IMR-90 (cell line): ENCODE data around the gene PARD3. TPM values are rescaled to one million over a fixed set of nuclear protein-coding genes. Genes with fewer than 3 reads are reported as not detected.

Experiments used
- ATAC-seq: fragments of 200-7000 bp; cut with Tn5 transposase; 2 replicates; pipeline ENCODE4 v1.9.1; 2020; ENCODE audit warnings: low read depth, mild to moderate bottlenecking, moderate library complexity
- BruUV-seq: library from RNA; stranded (reverse); fragments of 400-500 nt; replicated peaks from 2 replicates; lab custom pipeline; 2021; lab: Mats Ljungman, UMichigan
- CTCF ChIA-PET: fragments of 300-600 bp; formaldehyde crosslinking; extraction: SDS; loops from one replicate; lab custom pipeline; 2021; ENCODE audit warnings: antibody characterized with exemption; lab: Yijun Ruan, JAX
- POLR2A ChIA-PET: fragments of 300-600 bp; sonication (Branson Sonifier 250); formaldehyde crosslinking; loops from one replicate; lab custom pipeline; 2022; ENCODE audit warnings: antibody characterized with exemption; ENCODE audit not compliant: unreplicated experiment; lab: Charles Lee
- DNase-seq: peaks from one replicate; pipeline ENCODE4 v3.0.0; 2013
- H2AFZ ChIP-seq: replicated peaks from 2 replicates; pipeline ENCODE3; 2013; ENCODE audit warnings: low read length, mild to moderate bottlenecking; ENCODE audit not compliant: poor library complexity
- H2AK5ac ChIP-seq: 2 replicates; pipeline ENCODE4 v1.6.1; 2013; ENCODE audit warnings: low read depth, low read length, inconsistent platforms
- H2AK9ac ChIP-seq: replicated peaks from 2 replicates; pipeline ENCODE3; 2013; ENCODE audit warnings: mild to moderate bottlenecking, low read depth, low read length, moderate library complexity; ENCODE audit not compliant: poor library complexity
- H2BK120ac ChIP-seq: 2 replicates; pipeline ENCODE4 v1.6.1; 2013; ENCODE audit warnings: low read depth, low read length, inconsistent platforms
- H2BK15ac ChIP-seq: 3 replicates; pipeline ENCODE4 v1.6.1; 2013; ENCODE audit warnings: low read depth, low read length, inconsistent platforms
- H2BK20ac ChIP-seq: 2 replicates; pipeline ENCODE4 v1.6.1; 2013; ENCODE audit warnings: low read depth, mild to moderate bottlenecking, inconsistent platforms, low read length, moderate library complexity
- H2BK5ac ChIP-seq: 2 replicates; pipeline ENCODE4 v1.6.1; 2013; ENCODE audit warnings: mild to moderate bottlenecking, low read depth, low read length, inconsistent platforms; ENCODE audit not compliant: poor library complexity, severe bottlenecking
- H3K14ac ChIP-seq: replicated peaks from 2 replicates; pipeline ENCODE4 v1.6.1; 2013; ENCODE audit warnings: low read depth, low read length, inconsistent platforms
- H3K18ac ChIP-seq: 2 replicates; pipeline ENCODE4 v1.6.1; 2013; ENCODE audit warnings: low read depth, low read length, control low read depth
- H3K23ac ChIP-seq: 2 replicates; pipeline ENCODE4 v1.6.1; 2013; ENCODE audit warnings: low read depth, low read length, inconsistent platforms
- H3K27ac ChIP-seq: 2 replicates; pipeline ENCODE4 v1.5.1; 2013; ENCODE audit warnings: mild to moderate bottlenecking, control low read depth, low read length; ENCODE audit not compliant: insufficient read depth
- H3K27me3 ChIP-seq: 2 replicates; pipeline ENCODE4 v1.6.1; 2013; ENCODE audit warnings: low read length; ENCODE audit not compliant: control insufficient read depth, insufficient read depth
- H3K36me3 ChIP-seq: 2 replicates; pipeline ENCODE4 v1.6.1; 2013; ENCODE audit warnings: low read length, mixed read lengths; ENCODE audit not compliant: control insufficient read depth, insufficient read depth
- H3K4ac ChIP-seq: 2 replicates; pipeline ENCODE4 v1.6.1; 2013; ENCODE audit warnings: low read depth, low read length, inconsistent platforms
- H3K4me1 ChIP-seq: 2 replicates; pipeline ENCODE4 v1.6.1; 2013; ENCODE audit warnings: low read length, mixed read lengths; ENCODE audit not compliant: control insufficient read depth, insufficient read depth
- H3K4me2 ChIP-seq: 2 replicates; pipeline ENCODE4 v1.6.1; 2013; ENCODE audit warnings: low read depth, mild to moderate bottlenecking, control low read depth, low read length, moderate library complexity
- H3K4me3 ChIP-seq: 2 replicates; pipeline ENCODE4 v1.5.1; 2013; ENCODE audit warnings: low read depth, mild to moderate bottlenecking, control low read depth, low read length, moderate library complexity; ENCODE audit not compliant: insufficient read depth
- H3K56ac ChIP-seq: 2 replicates; pipeline ENCODE4 v1.6.1; 2013; ENCODE audit warnings: low read length, inconsistent platforms; ENCODE audit not compliant: insufficient read depth; ENCODE audit errors: extremely low read depth
- H3K79me1 ChIP-seq, 2 experiments: 2 replicates each; pipeline ENCODE4 v1.6.1; 2013; ENCODE audit warnings: low read length in 2 of 2, inconsistent platforms in 1 of 2, low read depth in 1 of 2
- H3K9ac ChIP-seq: 2 replicates; pipeline ENCODE4 v1.6.1; 2013; ENCODE audit warnings: low read depth, low read length, control low read depth
- H3K9me1 ChIP-seq: 2 replicates; pipeline ENCODE4 v1.6.1; 2013; ENCODE audit warnings: low read length, inconsistent platforms; ENCODE audit not compliant: insufficient read depth
- H3K9me3 ChIP-seq: 2 replicates; pipeline ENCODE4 v1.6.1; 2013; ENCODE audit warnings: low read length; ENCODE audit not compliant: control insufficient read depth, insufficient read depth
- H4K20me1 ChIP-seq: 2 replicates; pipeline ENCODE4 v1.6.1; 2013; ENCODE audit warnings: low read length, inconsistent platforms; ENCODE audit not compliant: insufficient read depth
- H4K5ac ChIP-seq: 2 replicates; pipeline ENCODE4 v1.6.1; 2013; ENCODE audit warnings: mild to moderate bottlenecking, low read depth, low read length, control low read depth
- H4K8ac ChIP-seq, 2 experiments: 2 replicates each; pipeline ENCODE4 v1.6.1; 2013; ENCODE audit warnings: low read depth in 2 of 2, low read length in 2 of 2, control low read depth in 1 of 2, inconsistent platforms in 1 of 2
- H4K91ac ChIP-seq: 2 replicates; pipeline ENCODE4 v1.6.1; 2013; ENCODE audit warnings: low read depth, low read length, inconsistent platforms; ENCODE audit not compliant: insufficient read depth
- BHLHE40 ChIP-seq: fragments of 150-350 bp; IDR thresholded peaks from 2 replicates; pipeline ENCODE4 v1.6.1; 2016; ENCODE audit warnings: mild to moderate bottlenecking, low read depth, low read length
- ELK1 ChIP-seq: fragments of 150-350 bp; IDR thresholded peaks from 2 replicates; pipeline ENCODE4 v1.6.1; 2016; ENCODE audit warnings: low read depth, mild to moderate bottlenecking, low read length, moderate library complexity, borderline replicate concordance
- FOS ChIP-seq: fragments of 150-350 bp; IDR thresholded peaks from 2 replicates; pipeline ENCODE4 v1.6.1; 2016; ENCODE audit warnings: low read depth, low read length
- MAFK ChIP-seq: IDR thresholded peaks from 2 replicates; pipeline ENCODE4 v1.6.1; 2012; ENCODE audit warnings: low read depth, low read length, improper control_type of control experiment
- MAZ ChIP-seq: IDR thresholded peaks from 2 replicates; pipeline ENCODE4 v1.6.1; 2012; ENCODE audit warnings: low read depth, mild to moderate bottlenecking, low read length, improper control_type of control experiment, moderate library complexity, borderline replicate concordance
- MXI1 ChIP-seq: IDR thresholded peaks from 2 replicates; pipeline ENCODE4 v1.6.1; 2012; ENCODE audit warnings: low read depth, mild to moderate bottlenecking, low read length, moderate library complexity, borderline replicate concordance
- NFE2L2 ChIP-seq: fragments of 150-350 bp; IDR thresholded peaks from 2 replicates; pipeline ENCODE4 v1.6.1; 2016; ENCODE audit warnings: low read depth, mild to moderate bottlenecking, low read length
- POLR2A ChIP-seq: IDR thresholded peaks from 2 replicates; pipeline ENCODE4 v1.6.1; 2012; ENCODE audit warnings: mild to moderate bottlenecking, low read depth, low read length
- RAD21 ChIP-seq: IDR thresholded peaks from 2 replicates; pipeline ENCODE4 v1.6.1; 2012; ENCODE audit warnings: low read length, improper control_type of control experiment
- RCOR1 ChIP-seq: IDR thresholded peaks from 2 replicates; pipeline ENCODE4 v1.6.1; 2012; ENCODE audit warnings: mild to moderate bottlenecking, low read length, improper control_type of control experiment; ENCODE audit not compliant: insufficient replicate concordance
- RFX5 ChIP-seq: IDR thresholded peaks from 2 replicates; pipeline ENCODE4 v1.8.0; 2012; ENCODE audit warnings: low read depth, mild to moderate bottlenecking, low read length, moderate library complexity
- WGBS, 2 experiments: methylation state at CpG; one replicate each; pipeline versions ENCODE4 v1.1.5 to v1.1.7; 2013; ENCODE audit warnings: missing lambda C conversion rate in 2 of 2; ENCODE audit not compliant: insufficient read length in 1 of 2; ENCODE audit errors: extremely low coverage in 2 of 2; 5-methylcytosine and 5-hydroxymethylcytosine counted together
- dilution Hi-C: fragments of 300-500 bp; cut with HindIII; formaldehyde crosslinking; loops from one replicate; pipeline ENCODE4 v1.14.3; 2018; ENCODE audit warnings: low sequenced_read_pairs; ENCODE audit not compliant: unreplicated experiment
- in situ Hi-C: fragments of 300-500 bp; cut with MboI; formaldehyde crosslinking; loops from 3 replicates; pipeline ENCODE4 v1.14.3; 2019; ENCODE audit warnings: low sequenced_read_pairs, inconsistent platforms, mixed read lengths
- intact Hi-C: fragments of 100-400 bp; cut with micrococcal nuclease; formaldehyde crosslinking; loops from 2 replicates; pipeline ENCODE4 v1.10.0; 2022
- polyA plus RNA-seq, 3 experiments: library from polyadenylated mRNA; depleted of rRNA; stranded (reverse); fragments of >200 nt; gene quantifications; 2 replicates each; pipeline ENCODE4 v1.2.3, GENCODE V29; 2012; ENCODE audit warnings: low replicate concordance in 1 of 3
- total RNA-seq: library from RNA; depleted of rRNA; stranded (reverse); fragments of >200 nt; gene quantifications from 2 replicates; pipeline ENCODE4 v1.2.3, GENCODE V29; 2012
- TF ChIP-seq, protein P1 (sequence below): conservative IDR thresholded peaks from 2 replicates; pipeline ENCODE4 v1.5.1; 2012; ENCODE audit warnings: mild to moderate bottlenecking, low read depth, low read length, improper control_type of control experiment

The PARD3 gene
- total and polyA plus RNA-seq, 2 of the 4 experiments (the other 2 are of a cell fraction) = 14.6 to 37.5 TPM

- TF ChIP-seq, protein P1, sequence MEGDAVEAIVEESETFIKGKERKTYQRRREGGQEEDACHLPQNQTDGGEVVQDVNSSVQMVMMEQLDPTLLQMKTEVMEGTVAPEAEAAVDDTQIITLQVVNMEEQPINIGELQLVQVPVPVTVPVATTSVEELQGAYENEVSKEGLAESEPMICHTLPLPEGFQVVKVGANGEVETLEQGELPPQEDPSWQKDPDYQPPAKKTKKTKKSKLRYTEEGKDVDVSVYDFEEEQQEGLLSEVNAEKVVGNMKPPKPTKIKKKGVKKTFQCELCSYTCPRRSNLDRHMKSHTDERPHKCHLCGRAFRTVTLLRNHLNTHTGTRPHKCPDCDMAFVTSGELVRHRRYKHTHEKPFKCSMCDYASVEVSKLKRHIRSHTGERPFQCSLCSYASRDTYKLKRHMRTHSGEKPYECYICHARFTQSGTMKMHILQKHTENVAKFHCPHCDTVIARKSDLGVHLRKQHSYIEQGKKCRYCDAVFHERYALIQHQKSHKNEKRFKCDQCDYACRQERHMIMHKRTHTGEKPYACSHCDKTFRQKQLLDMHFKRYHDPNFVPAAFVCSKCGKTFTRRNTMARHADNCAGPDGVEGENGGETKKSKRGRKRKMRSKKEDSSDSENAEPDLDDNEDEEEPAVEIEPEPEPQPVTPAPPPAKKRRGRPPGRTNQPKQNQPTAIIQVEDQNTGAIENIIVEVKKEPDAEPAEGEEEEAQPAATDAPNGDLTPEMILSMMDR = no peak
Observed at GRCh38 chr10:34319197-34319846, 495.8 kb downstream of the PARD3 start (continued).

DNA sequence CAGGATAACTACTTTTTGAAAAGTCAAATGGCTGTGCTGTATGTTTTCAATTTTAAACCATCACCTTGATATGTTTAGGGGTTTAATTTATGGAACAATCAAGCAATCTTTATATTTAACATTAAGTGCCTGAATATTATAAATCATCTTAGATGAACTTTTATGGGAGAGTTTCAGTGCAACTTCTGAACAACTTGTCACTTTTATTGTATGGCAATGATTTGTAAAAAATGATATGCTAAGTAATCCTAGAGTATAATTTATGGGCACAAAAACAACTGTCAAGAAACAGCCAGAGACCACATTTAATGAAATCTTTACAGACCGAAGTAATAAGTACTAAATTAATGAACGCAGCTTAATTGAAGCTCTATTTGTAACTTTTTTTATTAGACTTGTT, 498.9 kb downstream of the PARD3 start:
- peaks cover 8% of the 10 kb centered on the region for H3K9me1 ChIP-seq
- no peak overlapping the region for H3K18ac ChIP-seq
- no peak overlapping the region for H2BK120ac ChIP-seq
- H3K27ac ChIP-seq = no peak overlapping the region
- H2AK9ac ChIP-seq = no peak overlapping the region
- no peaks in the 10 kb centered on the region for H3K27me3 ChIP-seq
- no peak overlapping the region for H4K91ac ChIP-seq
- H2BK5ac ChIP-seq = no peak overlapping the region
- intact Hi-C loops (no loop called here), in situ Hi-C loops (no loop called here), dilution Hi-C loops (no loop called here)
- H4K20me1 ChIP-seq = peaks cover 3% of the 10 kb centered on the region; the same call in 1 of the 2 replicates
- no peak overlapping the region for H4K5ac ChIP-seq
- no peak for DNase-seq
- no peak overlapping the region for H3K4me3 ChIP-seq
- no peak overlapping the region for H3K23ac ChIP-seq
- H3K4ac ChIP-seq = no peak overlapping the region
- no peak for ATAC-seq
- H2AK5ac ChIP-seq = no peak overlapping the region
- no CpG with 5 or more reads among the region's 2 CpGs for WGBS, 2 experiments
- ChIA-PET CTCF (no interaction called here), POLR2A (no interaction called here)
- H3K4me2 ChIP-seq = no peak overlapping the region
- no peak overlapping the region for H3K56ac ChIP-seq
- H2AFZ ChIP-seq = no peak overlapping the region
- no peaks in the 10 kb centered on the region for H3K9me3 ChIP-seq
- BruUV-seq = no TSS peak
- peaks cover 9% of the 10 kb centered on the region for H3K4me1 ChIP-seq
- H3K36me3 ChIP-seq = peaks cover 2% of the 10 kb centered on the region; the same call in 1 of the 2 replicates
- no peaks in the 10 kb centered on the region for H3K79me1 ChIP-seq
- no peak overlapping the region for H3K14ac ChIP-seq
- no peak overlapping the region for H4K8ac ChIP-seq
- no peak overlapping the region for H3K9ac ChIP-seq
- no peak overlapping the region for H2BK20ac ChIP-seq
- H2BK15ac ChIP-seq = no peak overlapping the region
- TF ChIP-seq MAFK (no peak), POLR2A (no peak), NFE2L2 (no peak), RAD21 (no peak), MXI1 (no peak), RCOR1 (no peak), MAZ (no peak), ELK1 (no peak), BHLHE40 (no peak), FOS (no peak), RFX5 (no peak)
- TF ChIP-seq, protein P1 = no peak
